Activated naive CD8-positive, alpha-beta T cell (primary cell): ENCODE data around the gene GPR107.
A peak's percentile ranks its signal among the peaks of the same experiment; 100 is the strongest.

Source experiments
- H3K27ac Mint-ChIP-seq: one replicate; pipeline ENCODE4 v1.8.0; 2021; ENCODE audit warnings: mixed read lengths
- H3K27me3 Mint-ChIP-seq: one replicate; pipeline ENCODE4 v1.8.0; 2021; ENCODE audit warnings: mixed read lengths
- H3K36me3 Mint-ChIP-seq: one replicate; pipeline ENCODE4 v1.8.0; 2021; ENCODE audit warnings: mixed read lengths
- H3K4me1 Mint-ChIP-seq: one replicate; pipeline ENCODE4 v1.8.0; 2021; ENCODE audit warnings: low read depth, mixed read lengths
- H3K4me3 Mint-ChIP-seq: one replicate; pipeline ENCODE4 v1.8.0; 2021; ENCODE audit warnings: mild to moderate bottlenecking, mixed read lengths
- H3K9me3 Mint-ChIP-seq: one replicate; pipeline ENCODE4 v1.8.0; 2021; ENCODE audit warnings: low read depth, mixed read lengths

GPR107 gene

DNA sequence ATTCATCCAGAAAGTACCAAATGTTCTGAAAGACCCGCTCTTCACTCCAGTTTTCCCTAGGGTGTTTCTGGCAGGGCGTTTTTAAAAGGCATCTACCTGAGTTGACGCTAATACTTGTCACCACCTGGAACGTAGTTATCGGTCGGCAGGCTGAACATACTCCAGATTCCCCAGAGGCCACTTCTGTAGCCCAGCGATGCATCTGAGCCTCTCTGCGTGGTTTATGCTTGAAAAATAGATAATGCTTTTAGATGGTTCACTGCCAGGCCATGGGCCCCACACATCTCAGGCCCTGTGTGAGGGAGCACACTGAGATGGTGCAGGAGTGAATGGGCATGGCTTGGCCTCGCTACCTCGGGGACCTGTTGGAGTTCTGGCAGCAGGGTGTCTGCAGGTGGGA lies 85.5 kb downstream of the GPR107 start:
- Mint-ChIP-seq H3K4me3 (no peak overlapping the region), H3K36me3 (peaks cover 17% of the 10 kb centered on the region), H3K27me3 (peaks cover 3% of the 10 kb centered on the region), H3K4me1 (peaks cover 62% of the 10 kb centered on the region), H3K9me3 (no peaks in the 10 kb centered on the region), H3K27ac (peak overlapping the region; percentile 83)

DNA sequence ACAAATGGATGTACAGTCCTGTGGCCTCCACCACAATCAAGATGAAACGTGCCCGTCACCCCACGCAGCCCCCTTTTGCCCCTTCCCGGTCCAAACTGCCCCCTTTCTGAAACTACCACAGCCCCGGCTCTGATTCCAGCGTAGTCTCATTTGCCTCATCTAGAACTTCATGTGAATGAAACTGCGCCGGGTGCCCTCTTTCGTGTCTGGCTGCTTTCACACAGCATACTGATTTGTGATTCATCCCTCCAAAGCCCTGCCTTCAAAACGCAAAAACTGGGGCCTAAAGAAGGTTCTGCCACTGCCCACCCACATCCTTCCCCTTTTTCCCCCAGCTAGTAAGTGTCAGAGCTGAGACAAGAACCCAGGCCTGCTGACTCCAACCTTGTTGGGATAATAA lies 87.0 kb downstream of the GPR107 start:
- H3K27me3 Mint-ChIP-seq: peaks cover 4% of the 10 kb centered on the region
- H3K4me1 Mint-ChIP-seq: peaks cover 65% of the 10 kb centered on the region
- H3K4me3 Mint-ChIP-seq: peak overlapping the region; percentile 52
- H3K36me3 Mint-ChIP-seq: peaks cover 11% of the 10 kb centered on the region
- H3K9me3 Mint-ChIP-seq: no peaks in the 10 kb centered on the region
- peak overlapping the region; percentile 86 for H3K27ac Mint-ChIP-seq

DNA sequence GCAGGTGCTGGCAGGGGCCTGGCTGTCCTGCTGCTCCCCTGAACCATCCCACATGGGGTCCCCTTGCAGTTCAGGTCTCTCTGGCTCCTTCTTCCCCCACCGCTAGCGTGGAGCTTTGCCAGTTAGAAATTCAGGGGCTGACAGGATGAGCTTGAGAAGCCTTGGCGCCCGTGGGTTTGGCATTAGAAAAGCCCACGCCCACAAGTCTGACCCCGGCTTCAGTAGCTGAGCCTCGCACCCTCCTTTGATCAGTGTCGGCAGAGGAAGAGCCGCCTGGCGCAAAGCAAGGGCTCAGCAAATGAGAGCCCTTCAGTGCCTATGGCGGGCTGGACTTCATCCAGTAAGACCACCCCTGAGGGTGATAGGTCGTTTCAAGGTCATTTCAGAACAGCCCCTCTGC lies 88.3 kb downstream of the GPR107 start:
- Mint-ChIP-seq H3K4me1 (peaks cover 56% of the 10 kb centered on the region), H3K9me3 (no peaks in the 10 kb centered on the region), H3K36me3 (no peaks in the 10 kb centered on the region), H3K27me3 (peaks cover 4% of the 10 kb centered on the region), H3K27ac (no peak overlapping the region), H3K4me3 (no peak overlapping the region)

DNA sequence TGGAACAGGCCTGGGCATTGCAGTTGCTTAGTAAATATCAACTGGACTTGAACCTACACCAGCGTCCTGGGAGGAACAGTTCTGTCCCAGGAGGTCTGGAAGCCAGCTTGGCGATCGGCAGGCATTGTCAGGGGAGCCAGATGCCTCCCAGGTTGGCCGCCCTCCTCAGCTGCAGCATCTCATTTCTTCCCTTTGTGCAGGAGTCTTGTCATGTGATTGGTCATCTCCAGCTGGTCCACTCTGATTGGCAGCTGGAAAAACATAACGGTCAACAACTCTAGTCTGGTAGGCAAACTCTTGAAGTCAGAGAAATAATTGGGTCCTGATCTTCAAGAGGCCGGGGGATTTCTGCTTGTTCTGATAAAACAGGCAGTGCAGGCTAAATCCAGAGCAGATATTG lies 88.9 kb downstream of the GPR107 start:
- H3K27ac Mint-ChIP-seq: no peak overlapping the region

DNA sequence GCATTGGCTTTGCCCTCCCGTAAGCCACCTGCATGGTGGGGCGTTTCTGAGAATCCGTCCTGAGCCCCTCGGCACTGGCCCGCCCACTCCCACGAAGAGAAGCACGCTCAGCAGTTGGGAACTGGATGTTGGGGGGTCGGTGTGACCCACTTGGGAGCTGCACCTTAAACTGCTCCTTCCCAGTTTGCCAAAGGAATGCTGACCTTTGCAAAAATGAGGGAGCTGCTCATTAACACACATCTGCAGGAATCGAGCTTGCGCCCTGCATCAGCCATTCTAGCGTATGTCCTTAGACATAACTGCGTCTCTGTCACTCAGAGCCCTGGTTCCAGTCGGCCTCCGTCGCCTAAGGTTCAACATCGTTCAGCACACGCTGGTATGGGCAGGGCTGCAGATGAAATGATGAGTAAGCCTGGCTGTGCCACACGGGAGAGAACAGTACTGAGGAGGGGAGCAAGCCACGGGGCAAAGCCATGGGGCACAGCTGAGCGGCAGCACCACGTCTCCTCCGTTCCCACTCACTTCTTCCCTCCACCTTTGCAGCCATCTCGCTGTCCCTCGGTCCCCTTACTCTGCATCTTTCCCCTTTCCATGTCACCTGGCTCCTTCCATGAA lies 89.7 kb downstream of the GPR107 start:
- Mint-ChIP-seq H3K36me3 (no peaks in the 10 kb centered on the region), H3K27ac (peak overlapping the region; percentile 75), H3K4me1 (peaks cover 49% of the 10 kb centered on the region), H3K9me3 (no peaks in the 10 kb centered on the region), H3K4me3 (peak overlapping the region; percentile 49), H3K27me3 (peaks cover 6% of the 10 kb centered on the region)

More for the DNA sequence above, 88.9 kb downstream of the GPR107 start:
- Mint-ChIP-seq H3K9me3 (no peaks in the 10 kb centered on the region), H3K4me1 (peaks cover 54% of the 10 kb centered on the region), H3K36me3 (no peaks in the 10 kb centered on the region), H3K27me3 (peaks cover 4% of the 10 kb centered on the region), H3K4me3 (no peak overlapping the region)

DNA sequence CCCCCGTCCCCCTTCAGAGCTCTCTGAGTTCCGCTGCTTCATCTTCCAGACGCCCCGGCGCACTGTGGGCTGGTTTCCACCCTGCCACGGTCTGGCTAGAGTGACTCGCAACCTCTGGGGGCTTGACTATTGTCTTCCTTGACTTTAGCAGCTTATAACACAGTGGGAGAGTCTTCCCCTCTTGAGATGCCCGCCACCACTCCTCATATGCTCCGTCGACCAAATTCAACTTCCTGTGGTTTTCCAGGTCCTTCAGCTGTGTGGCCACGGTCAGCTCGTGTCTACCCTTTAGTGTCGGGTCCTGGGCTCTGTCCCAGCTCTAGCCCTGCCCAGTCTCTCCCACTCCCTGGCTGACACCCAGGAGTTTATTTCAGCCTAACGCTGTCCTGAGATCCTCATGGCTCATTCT lies 90.3 kb downstream of the GPR107 start:
- Mint-ChIP-seq H3K4me3 (peak overlapping the region; percentile 49), H3K36me3 (no peaks in the 10 kb centered on the region), H3K27me3 (peaks cover 6% of the 10 kb centered on the region), H3K9me3 (no peaks in the 10 kb centered on the region), H3K4me1 (peaks cover 43% of the 10 kb centered on the region), H3K27ac (peak overlapping the region; percentile 75)

DNA sequence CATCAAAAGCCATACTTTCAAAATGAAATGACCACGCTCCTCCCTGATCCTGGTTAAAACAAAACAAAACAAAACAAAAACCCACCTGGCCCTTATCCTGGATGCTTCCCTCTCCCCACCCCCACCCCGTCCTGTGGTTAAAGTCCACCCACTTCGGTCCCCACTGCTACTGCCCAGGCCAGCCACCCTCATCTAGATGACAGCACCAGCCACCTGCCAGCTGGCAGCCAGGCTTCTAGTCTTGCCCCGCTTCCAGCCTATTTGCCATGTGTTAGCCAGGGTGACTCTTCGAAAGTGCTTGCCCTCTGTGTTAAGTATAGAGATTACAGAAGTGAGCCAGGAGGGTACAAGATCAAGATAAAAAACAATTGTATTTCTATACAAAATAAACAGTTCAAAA lies 91.0 kb downstream of the GPR107 start:
- peak overlapping the region; percentile 22 for H3K27ac Mint-ChIP-seq
- no peak overlapping the region for H3K4me3 Mint-ChIP-seq
- no peaks in the 10 kb centered on the region for H3K36me3 Mint-ChIP-seq
- H3K9me3 Mint-ChIP-seq: no peaks in the 10 kb centered on the region
- H3K27me3 Mint-ChIP-seq: peaks cover 6% of the 10 kb centered on the region
- peaks cover 36% of the 10 kb centered on the region for H3K4me1 Mint-ChIP-seq

DNA sequence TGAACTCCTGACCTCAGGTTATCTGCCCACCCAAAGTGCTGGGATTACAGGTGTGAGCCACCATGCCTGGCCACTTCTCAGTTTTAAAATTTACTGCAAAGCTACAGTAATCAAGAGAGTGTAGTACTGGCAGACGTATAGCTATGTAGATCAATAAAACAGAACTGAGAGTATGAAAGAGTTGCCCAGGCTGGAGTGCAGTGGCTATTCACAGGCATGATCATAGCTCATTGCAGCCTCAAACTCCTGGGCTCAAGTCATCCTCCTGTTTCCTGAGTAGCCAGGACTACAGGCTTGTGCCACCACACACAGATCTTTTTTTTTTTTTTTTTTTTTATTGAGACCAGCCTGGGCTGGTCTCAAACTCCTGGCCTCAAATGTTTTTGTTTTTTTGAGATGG lies 92.0 kb downstream of the GPR107 start:
- no peaks in the 10 kb centered on the region for H3K9me3 Mint-ChIP-seq
- no peaks in the 10 kb centered on the region for H3K36me3 Mint-ChIP-seq
- H3K27ac Mint-ChIP-seq: no peak overlapping the region
- no peak overlapping the region for H3K4me3 Mint-ChIP-seq
- H3K4me1 Mint-ChIP-seq: peaks cover 26% of the 10 kb centered on the region
- peaks cover 6% of the 10 kb centered on the region for H3K27me3 Mint-ChIP-seq

DNA sequence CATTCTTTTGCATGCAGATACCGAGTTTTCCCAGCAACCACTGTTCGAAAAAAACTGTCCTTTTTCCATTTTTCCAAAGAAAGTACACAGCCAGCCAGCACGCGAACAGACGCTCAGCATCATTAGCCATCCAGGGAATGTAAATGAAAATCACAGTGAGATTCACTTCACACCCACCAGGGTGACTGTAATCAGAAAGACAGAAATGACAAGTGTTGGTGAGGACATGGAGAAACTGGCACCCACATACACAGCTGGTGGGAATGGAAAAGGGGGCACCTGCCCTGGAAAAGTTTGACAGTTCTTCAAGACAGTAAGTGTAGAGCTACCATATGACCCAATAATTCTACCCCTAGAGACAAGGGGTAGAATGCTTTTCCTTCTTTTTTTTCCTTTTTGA lies 93.5 kb downstream of the GPR107 start:
- H3K4me3 Mint-ChIP-seq: no peak overlapping the region
- peaks cover 6% of the 10 kb centered on the region for H3K27me3 Mint-ChIP-seq
- peaks cover 17% of the 10 kb centered on the region for H3K4me1 Mint-ChIP-seq
- no peaks in the 10 kb centered on the region for H3K36me3 Mint-ChIP-seq
- H3K9me3 Mint-ChIP-seq: no peaks in the 10 kb centered on the region
- no peak overlapping the region for H3K27ac Mint-ChIP-seq

DNA sequence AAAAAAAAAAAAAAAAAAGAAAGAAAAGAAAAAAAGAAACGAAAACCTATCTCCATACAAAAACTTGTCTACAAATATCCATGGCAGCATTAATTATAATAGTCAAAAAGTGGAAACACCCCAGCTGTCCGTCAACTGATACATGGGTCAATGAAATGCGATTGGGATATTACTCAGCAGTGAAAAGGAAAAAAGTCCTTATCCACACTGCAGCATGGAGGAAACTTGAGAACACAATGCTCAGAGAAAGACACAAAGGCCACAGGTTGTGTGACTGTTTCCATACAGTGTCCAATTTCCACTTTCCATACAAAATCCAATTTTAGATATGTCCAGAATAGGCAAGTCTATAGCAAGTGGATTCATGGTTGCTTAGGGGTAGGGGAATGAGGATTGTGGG lies 94.2 kb downstream of the GPR107 start:
- H3K4me1 Mint-ChIP-seq: peaks cover 14% of the 10 kb centered on the region
- no peaks in the 10 kb centered on the region for H3K9me3 Mint-ChIP-seq
- no peaks in the 10 kb centered on the region for H3K36me3 Mint-ChIP-seq
- no peak overlapping the region for H3K27ac Mint-ChIP-seq
- H3K27me3 Mint-ChIP-seq: peaks cover 6% of the 10 kb centered on the region
- H3K4me3 Mint-ChIP-seq: no peak overlapping the region

DNA sequence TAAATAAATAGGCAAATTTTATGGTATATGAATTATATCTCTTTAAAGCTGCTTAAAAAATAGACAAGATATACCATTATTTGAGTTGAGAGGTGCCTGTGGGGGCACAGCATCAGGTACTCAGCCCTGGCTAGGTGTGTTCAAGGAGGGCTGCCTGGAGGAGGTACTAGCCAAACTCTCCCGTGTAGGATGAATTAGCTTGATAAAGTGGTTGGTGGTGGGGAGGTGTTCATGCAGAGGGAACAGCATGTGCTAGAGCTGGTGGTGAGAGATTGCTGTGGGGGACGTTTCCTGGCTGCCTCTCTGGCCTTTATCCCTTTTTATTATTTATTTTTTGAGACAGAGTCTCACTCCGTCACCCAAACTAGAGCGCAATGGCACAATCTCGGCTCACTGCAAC lies 95.3 kb downstream of the GPR107 start:
- H3K4me1 Mint-ChIP-seq: peaks cover 5% of the 10 kb centered on the region
- H3K27me3 Mint-ChIP-seq: peaks cover 3% of the 10 kb centered on the region
- no peaks in the 10 kb centered on the region for H3K36me3 Mint-ChIP-seq
- no peak overlapping the region for H3K4me3 Mint-ChIP-seq
- H3K9me3 Mint-ChIP-seq: no peaks in the 10 kb centered on the region
- no peak overlapping the region for H3K27ac Mint-ChIP-seq

DNA sequence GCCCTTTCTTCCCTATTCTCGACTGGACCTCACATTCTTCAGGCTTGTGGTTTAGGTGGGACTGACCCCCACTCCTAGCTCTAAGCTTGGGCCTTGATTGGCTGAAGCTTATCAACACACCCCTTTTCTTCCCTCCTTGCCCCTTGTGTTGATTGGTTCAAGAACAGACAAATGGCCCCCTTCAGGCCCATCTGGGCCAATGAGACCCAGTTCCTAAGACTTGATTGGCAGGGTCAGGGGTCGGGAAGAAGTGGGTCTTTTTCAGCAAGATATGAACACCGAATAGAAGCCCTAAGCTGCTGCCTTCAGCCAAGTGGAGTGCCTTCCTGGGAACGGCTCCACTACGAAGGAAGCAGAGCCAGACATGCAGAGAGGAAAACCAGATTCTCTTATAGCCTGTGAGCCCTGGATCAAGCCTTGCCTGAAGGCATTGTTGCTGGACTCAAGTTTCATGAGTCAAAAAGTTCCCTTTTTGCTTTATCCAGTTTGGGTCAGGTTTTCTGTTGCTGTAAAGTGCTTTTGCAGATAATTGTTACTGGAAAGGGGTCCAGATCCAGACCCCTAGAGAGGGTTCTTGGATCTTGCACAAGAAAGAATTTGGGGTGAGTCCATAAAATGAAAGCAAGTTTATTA lies 96.1 kb downstream of the GPR107 start:
- Mint-ChIP-seq H3K27me3 (peaks cover 3% of the 10 kb centered on the region), H3K27ac (no peak overlapping the region)

DNA sequence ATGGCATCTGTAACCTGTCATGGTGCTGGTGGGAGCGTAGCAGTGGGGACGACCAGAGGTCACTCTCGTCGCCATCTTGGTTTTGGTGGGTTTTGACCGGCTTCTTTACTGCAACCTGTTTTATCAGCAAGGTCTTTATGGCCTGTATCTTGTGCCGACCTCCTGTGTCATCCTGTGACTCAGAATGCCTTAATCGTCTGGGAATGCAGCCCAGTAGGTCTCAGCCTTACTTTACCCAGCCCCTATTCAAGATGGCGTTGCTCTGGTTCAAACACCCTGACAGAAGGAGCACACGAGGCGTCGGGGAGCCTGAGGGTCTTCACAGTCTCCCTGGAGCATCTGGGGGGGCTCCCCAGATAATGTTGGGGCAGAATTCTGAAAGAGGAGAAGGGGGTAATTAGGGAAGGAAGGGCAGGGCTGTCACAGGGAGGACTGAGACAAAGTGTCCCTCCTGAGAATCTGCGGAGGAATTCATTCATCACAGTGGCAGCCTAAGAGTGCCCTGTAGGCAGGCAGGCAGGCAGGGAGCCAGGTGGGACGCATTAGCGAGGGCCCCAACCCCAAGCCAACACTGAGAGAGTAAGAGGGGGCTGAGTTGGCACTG lies 97.2 kb downstream of the GPR107 start:
- H3K27me3 Mint-ChIP-seq: peaks cover 2% of the 10 kb centered on the region
- no peaks in the 10 kb centered on the region for H3K4me1 Mint-ChIP-seq
- H3K36me3 Mint-ChIP-seq: no peaks in the 10 kb centered on the region
- no peak overlapping the region for H3K27ac Mint-ChIP-seq
- H3K4me3 Mint-ChIP-seq: no peak overlapping the region
- no peaks in the 10 kb centered on the region for H3K9me3 Mint-ChIP-seq

More for the DNA sequence above, 96.1 kb downstream of the GPR107 start:
- no peak overlapping the region for H3K4me3 Mint-ChIP-seq
- H3K9me3 Mint-ChIP-seq: no peaks in the 10 kb centered on the region
- no peaks in the 10 kb centered on the region for H3K36me3 Mint-ChIP-seq
- H3K4me1 Mint-ChIP-seq: peaks cover 1% of the 10 kb centered on the region

DNA sequence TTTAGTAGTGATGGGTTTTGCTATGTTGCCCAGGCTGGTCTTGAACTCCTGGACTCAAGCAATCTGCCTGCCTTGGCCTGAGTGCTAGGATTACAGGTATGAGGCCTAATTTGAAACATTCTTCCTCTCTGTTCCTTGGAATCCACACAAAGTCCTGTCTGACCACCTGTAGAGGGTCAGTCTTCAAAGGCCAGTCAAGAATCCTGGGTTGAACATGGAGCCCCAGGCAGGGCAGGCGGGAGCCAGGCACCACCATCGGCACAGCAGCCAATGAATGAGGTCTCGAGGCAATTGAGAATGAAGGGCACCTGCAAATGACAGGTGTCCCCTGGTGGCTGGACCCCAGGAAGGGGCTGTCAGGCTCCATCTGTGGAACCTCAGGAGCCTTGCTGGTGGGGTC lies 101.1 kb downstream of the GPR107 start:
- Mint-ChIP-seq H3K4me3 (no peak overlapping the region), H3K9me3 (no peaks in the 10 kb centered on the region), H3K4me1 (no peaks in the 10 kb centered on the region), H3K36me3 (no peaks in the 10 kb centered on the region), H3K27ac (no peak overlapping the region), H3K27me3 (no peaks in the 10 kb centered on the region)

DNA sequence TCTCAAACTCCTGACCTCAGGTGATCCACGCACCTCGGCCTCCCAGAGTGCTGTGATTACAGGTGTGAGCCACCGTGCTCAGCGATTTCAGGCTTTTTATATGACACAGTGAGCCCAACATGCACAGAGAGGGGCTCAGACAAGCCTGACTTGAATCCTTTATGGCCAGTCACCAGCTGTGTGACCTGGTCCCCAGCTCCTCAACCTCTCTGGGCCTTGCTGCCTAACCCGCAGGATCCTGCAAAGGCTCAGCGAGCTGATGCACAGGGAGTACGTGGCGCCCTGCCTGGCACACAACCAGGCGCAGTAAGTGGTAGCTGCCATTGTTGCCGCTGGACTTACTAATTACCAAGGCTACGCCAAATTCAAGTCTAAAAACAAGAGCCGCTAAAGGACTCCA lies 101.9 kb downstream of the GPR107 start:
- Mint-ChIP-seq H3K27ac (no peak overlapping the region), H3K4me1 (no peaks in the 10 kb centered on the region), H3K36me3 (no peaks in the 10 kb centered on the region), H3K4me3 (no peak overlapping the region), H3K9me3 (no peaks in the 10 kb centered on the region), H3K27me3 (no peaks in the 10 kb centered on the region)

DNA sequence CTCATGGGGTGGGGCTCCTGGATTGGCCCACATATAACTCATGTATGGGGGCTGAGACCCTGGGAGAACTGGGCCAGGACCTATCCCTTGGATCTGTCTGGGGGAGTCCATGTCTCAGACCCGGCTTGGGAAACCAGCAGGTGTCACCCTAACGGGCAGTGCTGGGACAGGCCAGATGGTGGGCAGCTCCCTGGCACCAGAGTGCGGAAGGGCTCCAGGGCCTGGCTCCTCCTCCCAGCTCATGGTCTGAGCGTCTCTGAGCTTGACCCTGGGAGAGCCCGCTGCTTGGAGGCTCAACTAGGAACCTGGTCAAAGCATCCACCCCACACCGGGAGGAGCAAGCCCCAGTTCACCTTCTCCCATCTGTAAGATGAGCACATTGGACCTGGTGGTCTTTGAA lies 103.0 kb downstream of the GPR107 start:
- Mint-ChIP-seq H3K4me1 (no peaks in the 10 kb centered on the region), H3K27ac (no peak overlapping the region), H3K4me3 (no peak overlapping the region), H3K27me3 (no peaks in the 10 kb centered on the region), H3K36me3 (no peaks in the 10 kb centered on the region), H3K9me3 (no peaks in the 10 kb centered on the region)
